Loucy (cell line): ENCODE measurements around the gene IRF2BP2.

Experiments
- H2AFZ ChIP-seq: fragments of 200-600 bp; sonication (generic); 2 replicates; pipeline ENCODE4 v1.6.0; 2016; ENCODE audit warnings: antibody characterized with exemption, mild to moderate bottlenecking, low read length, moderate library complexity
- H3F3A ChIP-seq: fragments of 200-600 bp; 2 replicates; pipeline ENCODE4 v1.6.0; 2016; ENCODE audit warnings: antibody characterized with exemption, low read depth, mild to moderate bottlenecking
- H3K27me3 ChIP-seq: fragments of 200-600 bp; sonication (generic); 2 replicates; pipeline ENCODE4 v1.6.1; 2014; ENCODE audit warnings: low read length, mild to moderate bottlenecking; ENCODE audit not compliant: insufficient read depth, poor library complexity, severe bottlenecking
- H3K36me3 ChIP-seq: fragments of 200-600 bp; sonication (generic); 2 replicates; pipeline ENCODE4 v1.6.1; 2016; ENCODE audit warnings: low read length; ENCODE audit not compliant: insufficient read depth
- H3K4me1 ChIP-seq: fragments of 200-600 bp; sonication (generic); 2 replicates; pipeline ENCODE4 v1.5.1; 2014; ENCODE audit warnings: low read length, mild to moderate bottlenecking; ENCODE audit not compliant: insufficient read depth, poor library complexity, severe bottlenecking
- H3K4me2 ChIP-seq: fragments of 200-600 bp; sonication (generic); 2 replicates; pipeline ENCODE4 v1.6.0; 2014; ENCODE audit warnings: antibody characterized with exemption, low read length, low read depth, mild to moderate bottlenecking; ENCODE audit not compliant: poor library complexity, severe bottlenecking
- H3K4me3 ChIP-seq: fragments of 200-600 bp; sonication (generic); 2 replicates; pipeline ENCODE4 v1.5.1; 2014; ENCODE audit warnings: low read length, mild to moderate bottlenecking, mixed read lengths; ENCODE audit not compliant: poor library complexity, severe bottlenecking
- H3K79me2 ChIP-seq: fragments of 200-600 bp; sonication (generic); 2 replicates; pipeline ENCODE4 v1.6.1; 2014; ENCODE audit warnings: low read length; ENCODE audit not compliant: insufficient read depth
- H3K9ac ChIP-seq: fragments of 200-600 bp; sonication (generic); 2 replicates; pipeline ENCODE4 v1.6.0; 2014; ENCODE audit warnings: mild to moderate bottlenecking, low read depth, low read length, moderate library complexity; ENCODE audit not compliant: poor library complexity, severe bottlenecking
- H3K9me2 ChIP-seq: fragments of 200-600 bp; sonication (generic); replicated peaks from 2 replicates; pipeline ENCODE4 v1.6.1; 2016; ENCODE audit warnings: low read depth, low read length, mixed read lengths
- H3K9me3 ChIP-seq: fragments of 200-600 bp; sonication (generic); 2 replicates; pipeline ENCODE4 v1.6.1; 2014; ENCODE audit warnings: mild to moderate bottlenecking, antibody characterized with exemption, low read length, low read depth; ENCODE audit not compliant: insufficient read depth
- H4K20me1 ChIP-seq: fragments of 200-600 bp; sonication (generic); 2 replicates; pipeline ENCODE4 v1.6.0; 2014; ENCODE audit warnings: antibody characterized with exemption, low read length, mild to moderate bottlenecking; ENCODE audit not compliant: insufficient read depth, poor library complexity, severe bottlenecking
- EZH2phosphoT487 ChIP-seq: fragments of 200-600 bp; IDR thresholded peaks from 2 replicates; pipeline ENCODE4 v1.6.1; 2018; ENCODE audit warnings: antibody characterized with exemption, mild to moderate bottlenecking, moderate library complexity, borderline replicate concordance
- TF ChIP-seq, protein P1 (sequence below): fragments of 200-600 bp; sonication (generic); conservative IDR thresholded peaks from 2 replicates; pipeline ENCODE4 v1.5.1; 2014; ENCODE audit warnings: mild to moderate bottlenecking, antibody characterized with exemption, low read length

IRF2BP2 gene

DNA sequence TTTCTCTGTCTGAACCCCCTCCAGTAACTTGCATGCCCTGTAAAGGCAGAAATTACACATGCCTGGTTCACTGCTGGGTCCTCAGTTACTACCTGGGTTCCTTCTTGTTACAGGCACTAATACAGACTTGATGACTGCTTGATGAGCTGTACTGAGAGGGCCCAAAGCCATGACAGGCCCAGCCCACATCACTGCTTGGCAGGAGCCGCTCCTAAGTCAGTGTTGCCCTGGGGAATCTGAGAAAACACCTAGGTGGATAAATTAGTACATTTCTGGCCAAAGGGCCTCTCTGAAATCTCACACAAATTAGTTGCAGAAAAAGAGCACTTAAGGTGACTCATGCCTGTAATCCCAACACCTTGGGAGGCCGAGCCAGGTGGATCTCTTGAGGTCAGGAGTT lies 37.8 kb upstream of the IRF2BP2 start:
- Histone ChIP-seq H3K4me3 (no peak overlapping the region), H3K27me3 (no peaks in the 10 kb centered on the region), H3K79me2 (no peaks in the 10 kb centered on the region), H3K9me3 (no peaks in the 10 kb centered on the region), H3K9me2 (no peaks in the 10 kb centered on the region), H3F3A (no peaks in the 10 kb centered on the region), H3K4me2 (no peak overlapping the region), H3K36me3 (no peaks in the 10 kb centered on the region), H3K4me1 (no peaks in the 10 kb centered on the region), H4K20me1 (no peaks in the 10 kb centered on the region), H3K9ac (no peak overlapping the region), H2AFZ (no peak overlapping the region)
- TF ChIP-seq, protein P1, sequence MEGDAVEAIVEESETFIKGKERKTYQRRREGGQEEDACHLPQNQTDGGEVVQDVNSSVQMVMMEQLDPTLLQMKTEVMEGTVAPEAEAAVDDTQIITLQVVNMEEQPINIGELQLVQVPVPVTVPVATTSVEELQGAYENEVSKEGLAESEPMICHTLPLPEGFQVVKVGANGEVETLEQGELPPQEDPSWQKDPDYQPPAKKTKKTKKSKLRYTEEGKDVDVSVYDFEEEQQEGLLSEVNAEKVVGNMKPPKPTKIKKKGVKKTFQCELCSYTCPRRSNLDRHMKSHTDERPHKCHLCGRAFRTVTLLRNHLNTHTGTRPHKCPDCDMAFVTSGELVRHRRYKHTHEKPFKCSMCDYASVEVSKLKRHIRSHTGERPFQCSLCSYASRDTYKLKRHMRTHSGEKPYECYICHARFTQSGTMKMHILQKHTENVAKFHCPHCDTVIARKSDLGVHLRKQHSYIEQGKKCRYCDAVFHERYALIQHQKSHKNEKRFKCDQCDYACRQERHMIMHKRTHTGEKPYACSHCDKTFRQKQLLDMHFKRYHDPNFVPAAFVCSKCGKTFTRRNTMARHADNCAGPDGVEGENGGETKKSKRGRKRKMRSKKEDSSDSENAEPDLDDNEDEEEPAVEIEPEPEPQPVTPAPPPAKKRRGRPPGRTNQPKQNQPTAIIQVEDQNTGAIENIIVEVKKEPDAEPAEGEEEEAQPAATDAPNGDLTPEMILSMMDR: no peak
- TF ChIP-seq EZH2phosphoT487: no peak

DNA sequence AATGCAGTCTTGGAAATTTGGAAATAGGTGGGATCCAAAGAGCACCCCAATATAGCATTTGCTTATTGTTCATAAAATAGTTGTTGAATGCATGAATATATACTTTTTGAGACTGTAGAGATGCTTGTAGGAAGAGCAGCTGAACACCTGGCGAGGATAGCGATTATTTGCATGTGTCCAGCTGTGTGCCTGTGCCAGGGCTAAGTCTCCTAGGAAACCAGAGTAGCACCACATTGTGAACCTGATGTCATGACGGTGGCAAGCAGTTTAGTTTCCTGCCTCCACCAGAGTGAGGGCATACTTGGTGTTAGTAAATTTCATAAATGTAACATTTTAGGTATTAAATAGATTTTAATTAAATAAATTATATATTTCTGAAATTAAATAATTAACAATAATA lies 37.3 kb upstream of the IRF2BP2 start:
- TF ChIP-seq, protein P1: no peak
- Histone ChIP-seq H3K4me3 (no peak overlapping the region), H3K9me2 (no peaks in the 10 kb centered on the region), H2AFZ (no peak overlapping the region), H4K20me1 (no peaks in the 10 kb centered on the region), H3F3A (no peaks in the 10 kb centered on the region), H3K4me1 (no peaks in the 10 kb centered on the region), H3K79me2 (no peaks in the 10 kb centered on the region), H3K27me3 (no peaks in the 10 kb centered on the region), H3K4me2 (no peak overlapping the region), H3K36me3 (no peaks in the 10 kb centered on the region), H3K9ac (no peak overlapping the region), H3K9me3 (no peaks in the 10 kb centered on the region)

DNA sequence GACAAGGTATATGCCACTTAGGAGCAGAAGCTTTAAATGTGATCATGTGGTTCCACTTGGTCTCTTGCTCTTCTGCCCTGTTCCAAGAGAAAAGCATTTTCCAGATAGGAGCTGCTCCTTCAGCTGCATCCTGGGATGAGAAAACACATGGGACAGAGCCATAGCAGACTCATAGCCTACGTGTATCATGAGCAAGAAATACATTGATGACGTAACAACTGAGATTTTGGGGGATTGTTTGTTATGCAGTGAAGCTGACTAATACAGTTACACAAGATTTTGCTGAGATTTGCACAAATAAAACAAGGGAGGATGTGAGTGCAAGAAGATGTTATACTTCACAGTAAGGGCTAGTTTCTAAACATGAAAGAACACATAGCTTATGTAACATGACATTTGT lies 36.0 kb upstream of the IRF2BP2 start:
- no peak overlapping the region for H3K9ac ChIP-seq
- no peaks in the 10 kb centered on the region for H3F3A ChIP-seq
- H3K27me3 ChIP-seq: no peaks in the 10 kb centered on the region
- TF ChIP-seq, protein P1: no peak
- TF ChIP-seq EZH2phosphoT487: no peak
- H3K79me2 ChIP-seq: no peaks in the 10 kb centered on the region
- no peaks in the 10 kb centered on the region for H3K9me3 ChIP-seq
- H3K36me3 ChIP-seq: no peaks in the 10 kb centered on the region
- H3K4me3 ChIP-seq: no peak overlapping the region
- peaks cover 5% of the 10 kb centered on the region for H3K4me1 ChIP-seq
- H3K9me2 ChIP-seq: no peaks in the 10 kb centered on the region
- no peaks in the 10 kb centered on the region for H4K20me1 ChIP-seq
- H2AFZ ChIP-seq: no peak overlapping the region
- no peak overlapping the region for H3K4me2 ChIP-seq
